CD4-positive, alpha-beta T cell treated with Interleukin-17A for 4 hours (primary cell): ENCODE results near the gene ARHGEF10L.

ENCODE experiments used
- DNase-seq: peaks from one replicate; pipeline ENCODE4 v3.0.0-alpha.2; 2020; ENCODE audit warnings: mixed read lengths

ARHGEF10L gene

GRCh38 chr1:17662786-17663185 lies 123.3 kb downstream of the ARHGEF10L start:
- no peak for DNase-seq

GRCh38 chr1:17663646-17664045 lies 124.1 kb downstream of the ARHGEF10L start:
- no peak for DNase-seq

GRCh38 chr1:17664322-17664721 lies 124.8 kb downstream of the ARHGEF10L start:
- DNase-seq = no peak

- no peak for DNase-seq
Measured at GRCh38 chr1:17665054-17665453, 125.6 kb downstream of the ARHGEF10L start.

- no peak for DNase-seq
Measured at GRCh38 chr1:17665950-17666720, 126.6 kb downstream of the ARHGEF10L start.

GRCh38 chr1:17667641-17668040 lies 128.1 kb downstream of the ARHGEF10L start:
- DNase-seq = no peak

GRCh38 chr1:17668195-17668594 lies 128.7 kb downstream of the ARHGEF10L start:
- DNase-seq = no peak

- DNase-seq = no peak
Measured at GRCh38 chr1:17668624-17669175, 129.2 kb downstream of the ARHGEF10L start.

GRCh38 chr1:17669305-17669704 lies 129.8 kb downstream of the ARHGEF10L start:
- DNase-seq = no peak

GRCh38 chr1:17669866-17670451 lies 130.5 kb downstream of the ARHGEF10L start:
- no peak for DNase-seq

- no peak for DNase-seq
Measured at GRCh38 chr1:17670587-17671313, 131.3 kb downstream of the ARHGEF10L start.

- DNase-seq = no peak
Measured at GRCh38 chr1:17671314-17671705, 131.8 kb downstream of the ARHGEF10L start.

GRCh38 chr1:17671741-17672140 lies 132.2 kb downstream of the ARHGEF10L start:
- no peak for DNase-seq

- DNase-seq = no peak
Measured at GRCh38 chr1:17672226-17672625, 132.7 kb downstream of the ARHGEF10L start.

- no peak for DNase-seq
Measured at GRCh38 chr1:17673329-17674072, 134.0 kb downstream of the ARHGEF10L start.

- DNase-seq = no peak
Measured at GRCh38 chr1:17674726-17675500, 135.4 kb downstream of the ARHGEF10L start.

- DNase-seq = no peak
Measured at GRCh38 chr1:17675744-17676143, 136.2 kb downstream of the ARHGEF10L start.

GRCh38 chr1:17676387-17677060 lies 137.0 kb downstream of the ARHGEF10L start:
- no peak for DNase-seq

GRCh38 chr1:17678011-17678410 lies 138.5 kb downstream of the ARHGEF10L start:
- no peak for DNase-seq

GRCh38 chr1:17679856-17680255 lies 140.4 kb downstream of the ARHGEF10L start:
- no peak for DNase-seq

- no peak for DNase-seq
Measured at GRCh38 chr1:17680308-17680707, 140.8 kb downstream of the ARHGEF10L start.
